GM13976 (cell line): ENCODE measurements around the gene NIPA2.

Experiments
- DNase-seq: peaks from one replicate; pipeline ENCODE4 v3.0.0; 2012; ENCODE audit warnings: low spot score
- CTCF ChIP-seq: IDR thresholded peaks from 2 replicates; pipeline ENCODE4 v1.5.1; 2012; ENCODE audit warnings: borderline replicate concordance, mild to moderate bottlenecking; ENCODE audit not compliant: insufficient read depth; ENCODE audit errors: extremely low read depth, missing control alignments, control extremely low read depth
- in situ Hi-C: fragments of 300-500 bp; cut with MboI; formaldehyde crosslinking; loops from one replicate; pipeline ENCODE4 v1.12.0; 2022; ENCODE audit warnings: low sequenced_read_pairs, mixed read lengths, inconsistent platforms; ENCODE audit not compliant: unreplicated experiment

Gene NIPA2

GRCh38 chr15:22888120-22888859 lies 49.8 kb downstream of the NIPA2 start:
- in situ Hi-C loops: no loop called here
- no peak for TF ChIP-seq CTCF
- DNase-seq: no peak

GRCh38 chr15:22889146-22889818 lies 50.8 kb downstream of the NIPA2 start:
- in situ Hi-C loops: no loop called here
- DNase-seq: no peak
- TF ChIP-seq CTCF: no peak

- DNase-seq: no peak
- TF ChIP-seq CTCF: no peak
- in situ Hi-C loops: no loop called here
Observed at GRCh38 chr15:22890296-22890695, 51.8 kb downstream of the NIPA2 start.

- in situ Hi-C loops: no loop called here
Observed at GRCh38 chr15:22891426-22892210, 53.2 kb downstream of the NIPA2 start.

GRCh38 chr15:22892333-22892732 lies 53.9 kb downstream of the NIPA2 start:
- in situ Hi-C loops: no loop called here
- no peak for TF ChIP-seq CTCF
- no peak for DNase-seq

More at GRCh38 chr15:22891426-22892210, 53.2 kb downstream of the NIPA2 start:
- no peak for TF ChIP-seq CTCF
- DNase-seq: no peak

- TF ChIP-seq CTCF: no peak
- DNase-seq: no peak
- in situ Hi-C loops: no loop called here
Observed at GRCh38 chr15:22893081-22893480, 54.6 kb downstream of the NIPA2 start.
